OCI-M1 (cell line): ENCODE results near the gene SPAG9.

Source experiments
- DNase-seq: peaks from one replicate; lab custom pipeline; 2025; lab: John Stamatoyannopoulos, UW

SPAG9 gene

GRCh38 chr17:50918071-50918932 lies 202.4 kb downstream of the SPAG9 start:
- DNase-seq = no peak

- DNase-seq = no peak
Observed at GRCh38 chr17:50917418-50917743, 203.3 kb downstream of the SPAG9 start.

GRCh38 chr17:50916708-50917417 lies 203.8 kb downstream of the SPAG9 start:
- DNase-seq = no peak

- no peak for DNase-seq
Observed at GRCh38 chr17:50916026-50916707, 204.5 kb downstream of the SPAG9 start.

GRCh38 chr17:50914505-50915063 lies 206.1 kb downstream of the SPAG9 start:
- DNase-seq = no peak

- no peak for DNase-seq
Observed at GRCh38 chr17:50913120-50913519, 207.5 kb downstream of the SPAG9 start.
